Common myeloid progenitor, CD34-positive (primary cell): ENCODE measurements around the gene MTCL1.

Experiments used
- CTCF ChIA-PET: fragments of 350-600 bp; sonication (Branson Sonifier 250); formaldehyde crosslinking; loops from one replicate; lab custom pipeline; 2021; ENCODE audit warnings: antibody characterized with exemption; lab: Charles Lee
- POLR2A ChIA-PET: fragments of 350-600 bp; sonication (Branson Sonifier 250); formaldehyde crosslinking; loops from one replicate; lab custom pipeline; 2021; ENCODE audit warnings: antibody characterized with exemption; lab: Charles Lee
- DNase-seq, 3 donors: peaks; one replicate each; pipeline versions ENCODE4 v3.0.0 to v3.0.0-alpha.2; 2013
- H3K27ac ChIP-seq, 2 experiments: 1 replicate in 1 of 2; 2 replicates in 1 of 2; pipeline ENCODE4 v1.7.0; 2013; ENCODE audit warnings: inconsistent platforms in 2 of 2, low read length in 2 of 2, mild to moderate bottlenecking in 2 of 2, low read depth in 1 of 2, moderate library complexity in 1 of 2; ENCODE audit not compliant: severe bottlenecking in 2 of 2, insufficient read depth in 1 of 2, poor library complexity in 1 of 2
- H3K27me3 ChIP-seq, 5 experiments: replicated peaks in 2 of 5; 1 replicate in 3 of 5; 2 replicates in 2 of 5; pipeline versions ENCODE4 v1.6.1 to v1.7.0; 2013; ENCODE audit warnings: low read length in 4 of 5, mild to moderate bottlenecking in 2 of 5, moderate library complexity in 2 of 5, inconsistent platforms in 1 of 5; ENCODE audit not compliant: insufficient read depth in 5 of 5, control insufficient read depth in 4 of 5
- H3K36me3 ChIP-seq, 4 experiments: 1 replicate in 2 of 4; 2 replicates in 2 of 4; pipeline versions ENCODE4 v1.6.1 to v1.7.0; 2013; ENCODE audit warnings: low read length in 3 of 4, control low read depth in 1 of 4, mild to moderate bottlenecking in 1 of 4; ENCODE audit not compliant: control insufficient read depth in 4 of 4, insufficient read depth in 4 of 4
- H3K4me1 ChIP-seq, 4 experiments: 1 replicate in 3 of 4; 2 replicates in 1 of 4; pipeline versions ENCODE4 v1.6.1 to v1.7.1; 2013; ENCODE audit warnings: low read length in 3 of 4, mild to moderate bottlenecking in 3 of 4, control low read depth in 1 of 4, inconsistent platforms in 1 of 4, moderate library complexity in 1 of 4; ENCODE audit not compliant: control insufficient read depth in 4 of 4, insufficient read depth in 4 of 4; ENCODE audit errors: control extremely low read depth in 1 of 4
- H3K4me3 ChIP-seq, 7 experiments: 1 replicate in 4 of 7; 2 replicates in 3 of 7; pipeline versions ENCODE4 v1.5.1 to v1.7.0; 2013; ENCODE audit warnings: mild to moderate bottlenecking in 7 of 7, low read length in 6 of 7, moderate library complexity in 6 of 7, inconsistent platforms in 2 of 7, low read depth in 2 of 7, control low read depth in 1 of 7; ENCODE audit not compliant: insufficient read depth in 4 of 7, control insufficient read depth in 1 of 7; ENCODE audit errors: extremely low read depth in 1 of 7
- H3K9me3 ChIP-seq, 5 experiments: 1 replicate in 4 of 5; 2 replicates in 1 of 5; pipeline versions ENCODE4 v1.6.1 to v1.7.1; 2013; ENCODE audit warnings: low read length in 4 of 5, mild to moderate bottlenecking in 2 of 5, inconsistent platforms in 1 of 5, low read depth in 1 of 5, moderate library complexity in 1 of 5; ENCODE audit not compliant: control insufficient read depth in 4 of 5, insufficient read depth in 2 of 5; ENCODE audit errors: control extremely low read depth in 1 of 5
- WGBS: methylation state at CpG from one replicate; pipeline ENCODE4 v1.1.5; 2013; ENCODE audit not compliant: insufficient coverage; 5-methylcytosine and 5-hydroxymethylcytosine counted together

MTCL1 gene

DNA sequence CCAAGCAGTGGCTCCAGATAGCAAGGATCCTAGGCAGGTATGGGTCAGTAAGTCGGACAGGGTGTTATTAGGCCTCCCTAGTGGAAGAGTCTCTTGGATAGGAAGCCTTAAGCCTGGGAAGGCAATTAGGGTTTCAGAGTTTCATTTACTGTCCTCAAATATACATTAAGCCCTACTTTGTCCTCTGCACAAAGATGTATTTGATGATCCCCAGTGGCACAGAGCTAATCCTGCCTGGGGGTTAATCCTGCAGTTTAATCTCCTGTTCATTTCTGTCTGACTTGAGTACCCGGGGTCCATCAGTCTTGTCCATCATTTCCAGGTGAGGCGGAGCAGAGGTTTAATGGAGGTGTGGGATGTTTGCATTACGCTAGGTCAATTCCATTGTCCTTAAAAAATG lies 62.0 kb downstream of the MTCL1 start:
- no CpG with 5 or more reads among the region's 4 CpGs for WGBS
- Histone ChIP-seq H3K27me3 (peaks cover 0 to 1% (median 0%) of the 10 kb centered on the region in 5 experiments), H3K27ac (no peak overlapping the region), H3K36me3 (no peaks in the 10 kb centered on the region), H3K4me1 (no peaks in the 10 kb centered on the region), H3K4me3 (no peak overlapping the region), H3K9me3 (peaks cover 0 to under 1% (median 0%) of the 10 kb centered on the region in 5 experiments)
- CTCF ChIA-PET: no interaction called here
- POLR2A ChIA-PET: no interaction called here
- no peak for DNase-seq

DNA sequence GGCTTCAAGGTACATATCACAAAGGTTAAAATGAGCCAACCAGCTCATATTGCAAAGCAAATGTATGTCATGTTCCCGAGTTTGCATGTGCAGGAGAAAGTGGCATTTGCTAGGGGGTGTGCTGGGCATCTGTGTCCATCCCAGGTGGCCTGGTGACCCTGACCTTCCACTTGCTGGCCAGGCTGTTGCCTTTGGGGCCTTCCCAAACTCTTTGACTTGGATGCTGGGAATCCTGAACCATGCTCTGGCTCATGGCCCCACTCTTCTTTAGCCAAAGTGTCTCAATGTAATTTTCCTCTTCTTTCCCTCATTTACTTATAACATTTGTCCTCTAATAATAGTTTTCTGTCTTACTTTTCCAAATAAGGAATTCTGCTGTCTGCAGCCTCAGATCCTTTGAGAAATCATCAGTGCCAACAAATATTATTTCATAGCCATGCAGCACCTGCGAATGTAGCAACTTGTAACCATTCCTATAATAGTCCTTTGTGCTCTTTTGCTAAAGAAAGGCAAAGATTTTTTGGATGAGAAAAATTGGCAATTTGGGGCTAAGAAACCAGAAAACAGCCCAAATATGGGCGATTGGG lies 64.2 kb downstream of the MTCL1 start:
- no peaks in the 10 kb centered on the region for H3K36me3 ChIP-seq
- POLR2A ChIA-PET: no interaction called here
- DNase-seq: no peak
- H3K27ac ChIP-seq: no peak overlapping the region
- WGBS: 94% methylated on average over 2 of the region's 3 CpGs
- no peaks in the 10 kb centered on the region for H3K9me3 ChIP-seq
- no peak overlapping the region for H3K4me3 ChIP-seq
- H3K27me3 ChIP-seq: peaks cover 0 to 1% (median 0%) of the 10 kb centered on the region in 5 experiments
- CTCF ChIA-PET: no interaction called here
- H3K4me1 ChIP-seq: no peaks in the 10 kb centered on the region

DNA sequence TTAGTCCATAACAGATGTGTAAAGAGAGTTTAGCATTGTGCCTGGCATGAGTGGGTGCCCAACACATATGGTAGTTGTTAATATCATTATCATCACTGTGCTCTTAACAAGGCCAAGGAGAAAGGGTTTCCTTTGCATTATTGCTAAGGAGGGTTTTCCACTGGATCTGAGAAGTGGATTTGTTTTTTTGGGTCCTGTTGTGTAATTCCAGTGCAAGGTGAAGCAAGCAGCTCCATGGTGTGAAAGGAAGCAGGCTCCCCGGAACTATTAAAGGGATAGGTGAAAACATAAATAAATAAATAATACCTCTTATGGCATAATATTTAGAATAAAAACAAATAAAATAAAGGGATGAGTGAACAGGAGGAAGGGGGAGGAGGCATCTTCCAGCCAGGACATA lies 65.3 kb downstream of the MTCL1 start:
- WGBS: no CpG with 5 or more reads among the region's 1 CpG

DNA sequence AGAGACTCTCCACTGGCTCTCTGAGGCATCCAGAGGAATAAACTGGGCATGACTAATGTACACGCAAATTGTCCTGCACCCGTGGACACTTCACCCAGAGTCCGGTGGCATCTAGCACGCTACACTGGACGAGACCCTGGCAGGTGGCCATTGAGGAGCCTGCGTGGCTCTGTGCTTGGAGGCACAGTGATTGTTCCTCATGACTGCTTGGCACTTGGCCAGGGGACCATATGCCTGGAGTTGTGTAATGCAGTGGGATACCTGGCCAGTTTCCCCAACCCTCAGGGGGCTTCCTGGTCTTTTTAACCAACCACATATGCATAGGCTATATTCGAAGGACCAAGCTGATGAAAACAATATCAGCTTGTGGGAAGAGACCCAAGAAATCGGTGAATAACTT lies 66.6 kb downstream of the MTCL1 start:
- H3K4me3 ChIP-seq: no peak overlapping the region
- ChIA-PET CTCF (no interaction called here), POLR2A (no interaction called here)
- peaks cover 0 to 1% (median 0%) of the 10 kb centered on the region in 5 experiments for H3K27me3 ChIP-seq
- no peaks in the 10 kb centered on the region for H3K4me1 ChIP-seq
- DNase-seq: no peak
- no peaks in the 10 kb centered on the region for H3K9me3 ChIP-seq
- 86% methylated on average over 8 of the region's 8 CpGs for WGBS
- H3K36me3 ChIP-seq: no peaks in the 10 kb centered on the region
- no peak overlapping the region for H3K27ac ChIP-seq

More for the DNA sequence above, 65.3 kb downstream of the MTCL1 start:
- DNase-seq: no peak
- Histone ChIP-seq H3K36me3 (no peaks in the 10 kb centered on the region), H3K27ac (no peak overlapping the region), H3K4me1 (no peaks in the 10 kb centered on the region), H3K9me3 (no peaks in the 10 kb centered on the region), H3K4me3 (no peak overlapping the region), H3K27me3 (peaks cover 0 to 1% (median 0%) of the 10 kb centered on the region in 5 experiments)
- CTCF ChIA-PET: no interaction called here
- POLR2A ChIA-PET: no interaction called here

DNA sequence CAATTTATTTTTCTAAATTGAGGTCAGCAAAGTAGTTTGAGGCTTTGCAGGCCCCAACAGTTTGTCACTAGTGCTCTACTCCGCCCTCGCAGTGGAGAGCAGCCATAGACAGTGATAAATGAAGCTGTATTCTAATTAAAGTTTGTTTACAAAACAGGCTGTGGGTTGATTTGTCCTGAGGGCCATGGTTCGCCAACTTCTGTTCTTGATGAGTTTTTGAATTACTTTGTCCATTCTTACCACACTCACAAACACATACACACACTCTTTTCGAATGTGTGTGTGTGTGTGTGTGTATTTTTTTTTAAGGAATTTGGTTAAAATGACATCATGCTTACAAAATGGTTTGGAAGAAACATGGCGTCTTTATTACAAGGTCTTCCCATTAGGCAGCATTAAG lies 68.6 kb downstream of the MTCL1 start:
- ChIA-PET POLR2A (no interaction called here), CTCF (no interaction called here)
- 100% methylated on average over 2 of the region's 5 CpGs for WGBS
- no peak overlapping the region for H3K4me3 ChIP-seq
- H3K4me1 ChIP-seq: no peaks in the 10 kb centered on the region
- DNase-seq: no peak
- no peaks in the 10 kb centered on the region for H3K36me3 ChIP-seq
- H3K9me3 ChIP-seq: no peaks in the 10 kb centered on the region
- no peak overlapping the region for H3K27ac ChIP-seq
- peaks cover 0 to 3% (median 0%) of the 10 kb centered on the region in 5 experiments for H3K27me3 ChIP-seq

DNA sequence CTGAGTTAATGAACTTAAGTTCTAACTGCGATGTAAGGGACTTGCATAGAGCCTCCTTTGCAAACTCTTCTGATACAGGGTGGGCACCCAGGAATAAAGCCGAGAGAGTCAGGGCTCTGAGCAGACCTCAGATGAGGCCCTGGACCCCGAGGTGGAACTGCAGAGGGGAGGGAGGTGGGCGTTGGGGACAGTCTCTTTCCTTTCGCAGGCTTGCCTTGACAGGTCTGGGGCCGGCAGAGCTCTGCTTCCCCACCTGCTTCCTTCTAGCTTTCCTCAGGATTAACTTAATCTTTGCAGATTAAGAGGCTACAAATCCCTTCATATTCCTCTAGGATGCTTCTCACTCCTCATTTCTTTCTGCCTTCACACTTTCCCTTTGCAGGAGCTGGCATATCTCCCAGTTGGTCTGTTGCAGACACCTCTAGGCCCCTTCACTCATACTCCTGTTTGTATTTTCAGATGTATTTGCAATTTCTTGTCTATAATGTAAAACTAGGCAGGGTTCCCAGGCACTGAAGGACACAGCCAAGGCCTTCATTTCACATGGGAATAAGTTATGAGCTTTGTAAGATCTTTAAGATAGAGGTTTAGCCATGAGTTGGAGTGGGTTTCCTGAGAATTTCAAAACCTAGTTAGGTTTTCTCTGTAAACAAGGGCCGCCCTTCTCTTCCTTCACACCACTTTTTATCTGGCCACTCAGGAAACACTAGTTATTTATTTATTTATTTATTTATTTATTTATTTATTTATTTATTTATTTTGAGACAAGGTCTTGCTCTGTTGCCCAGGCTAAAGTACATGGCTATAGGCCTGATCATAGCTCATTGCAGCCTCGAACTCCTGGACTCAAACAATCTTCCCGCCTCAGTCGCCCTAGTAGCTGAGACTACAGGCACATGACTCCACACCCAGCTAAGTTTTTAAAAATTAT lies 70.9 kb downstream of the MTCL1 start:
- Histone ChIP-seq H3K9me3 (no peaks in the 10 kb centered on the region), H3K27ac (no peak overlapping the region), H3K27me3 (peaks cover 0 to 6% (median 0%) of the 10 kb centered on the region in 5 experiments), H3K4me1 (no peaks in the 10 kb centered on the region), H3K36me3 (no peaks in the 10 kb centered on the region), H3K4me3 (no peak overlapping the region)
- no peak for DNase-seq
- ChIA-PET POLR2A (no interaction called here), CTCF (no interaction called here)
- WGBS: 86% methylated on average over 5 of the region's 10 CpGs

DNA sequence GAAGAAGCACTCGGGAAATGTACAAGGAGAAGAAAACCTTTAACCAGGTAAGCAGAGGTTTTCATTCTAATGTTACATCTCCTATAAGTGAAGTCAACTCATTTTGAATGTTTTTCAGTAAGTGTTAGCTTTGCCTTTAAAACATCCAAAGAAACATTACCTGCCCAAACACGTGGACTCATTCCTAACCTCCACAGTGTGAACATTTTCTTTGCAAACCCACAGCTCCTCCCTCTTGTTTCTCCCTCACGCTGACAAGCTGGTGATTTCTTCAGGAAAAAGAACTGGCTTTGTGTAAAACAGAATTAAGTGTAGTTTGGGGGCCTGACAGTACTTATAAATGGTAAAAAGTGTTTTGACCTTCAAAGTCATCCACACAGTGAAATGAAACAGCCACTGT lies 72.5 kb downstream of the MTCL1 start:
- H3K4me1 ChIP-seq: no peaks in the 10 kb centered on the region
- ChIA-PET CTCF (interaction anchor here (1.0 to 1.1 kb wide), 2 partner anchors 16 to 41 kb away, joined by 4 read pairs; no protein-coding TSS in a partner anchor), POLR2A (interaction anchor here (0.8 kb wide), 1 partner anchor 11 kb away, joined by 4 read pairs; no protein-coding TSS in a partner anchor)
- H3K36me3 ChIP-seq: no peaks in the 10 kb centered on the region
- 71% methylated on average over 1 of the region's 3 CpGs for WGBS
- no peak for DNase-seq
- no peaks in the 10 kb centered on the region for H3K9me3 ChIP-seq
- H3K27ac ChIP-seq: no peak overlapping the region
- peaks cover 0 to 8% (median 0%) of the 10 kb centered on the region in 5 experiments for H3K27me3 ChIP-seq
- no peak overlapping the region for H3K4me3 ChIP-seq
